Forelimb muscle (tissue), 1 donor: Measurements from ENCODE around the gene RABGAP1L. TPM values are rescaled to one million over a fixed set of nuclear protein-coding genes. Genes with fewer than 3 reads are reported as not detected.

Experiments
- DNase-seq: peaks from one replicate; pipeline ENCODE4 v3.0.0-alpha.2; 2013; ENCODE audit warnings: low read depth
- polyA plus RNA-seq: library from polyadenylated mRNA; unstranded; fragments of 120-200 nt; gene quantifications from one replicate; pipeline ENCODE4 v1.2.1, GENCODE V29; 2013; ENCODE audit not compliant: insufficient read length

The RABGAP1L gene
- polyA plus RNA-seq, 1 donor, result 10.3 TPM

GRCh38 chr1:174197088-174197487 lies 37.8 kb downstream of the RABGAP1L start:
- DNase-seq, result no peak

GRCh38 chr1:174197547-174197946 lies 38.2 kb downstream of the RABGAP1L start:
- DNase-seq, result no peak

- DNase-seq, result no peak
Observed at GRCh38 chr1:174198202-174198601, 38.9 kb downstream of the RABGAP1L start.

GRCh38 chr1:174200746-174201145 lies 41.4 kb downstream of the RABGAP1L start:
- no peak for DNase-seq

- DNase-seq, result no peak
Observed at GRCh38 chr1:174204697-174205308, 45.5 kb downstream of the RABGAP1L start.

- no peak for DNase-seq
Observed at GRCh38 chr1:174206148-174206836, 47.0 kb downstream of the RABGAP1L start.

- no peak for DNase-seq
Observed at GRCh38 chr1:174209347-174210187, 50.2 kb downstream of the RABGAP1L start.

- DNase-seq, result no peak
Observed at GRCh38 chr1:174211486-174211885, 52.2 kb downstream of the RABGAP1L start.

GRCh38 chr1:174215766-174216165 lies 56.4 kb downstream of the RABGAP1L start:
- no peak for DNase-seq

- DNase-seq, result no peak
Observed at GRCh38 chr1:174217248-174217647, 57.9 kb downstream of the RABGAP1L start.

- peak; percentile 20 for DNase-seq
Observed at GRCh38 chr1:174217787-174218574, 58.7 kb downstream of the RABGAP1L start.

- no peak for DNase-seq
Observed at GRCh38 chr1:174218983-174219382, 59.7 kb downstream of the RABGAP1L start.

- DNase-seq, result no peak
Observed at GRCh38 chr1:174219606-174220370, 60.5 kb downstream of the RABGAP1L start.

GRCh38 chr1:174221681-174222080 lies 62.4 kb downstream of the RABGAP1L start:
- DNase-seq, result no peak

GRCh38 chr1:174222166-174222949 lies 63.0 kb downstream of the RABGAP1L start:
- no peak for DNase-seq

- no peak for DNase-seq
Observed at GRCh38 chr1:174224641-174225040, 65.3 kb downstream of the RABGAP1L start.

GRCh38 chr1:174225499-174226204 lies 66.3 kb downstream of the RABGAP1L start:
- DNase-seq, result no peak

- no peak for DNase-seq
Observed at GRCh38 chr1:174230399-174230798, 71.1 kb downstream of the RABGAP1L start.

- DNase-seq, result no peak
Observed at GRCh38 chr1:174232761-174233160, 73.4 kb downstream of the RABGAP1L start.
